IMR-90 (cell line): ENCODE data around the gene HCLS1. TPM values are rescaled to one million over a fixed set of nuclear protein-coding genes. Genes with fewer than 3 reads are reported as not detected.

Experiments used
- ATAC-seq: fragments of 200-7000 bp; cut with Tn5 transposase; 2 replicates; pipeline ENCODE4 v1.9.1; 2020; ENCODE audit warnings: low read depth, mild to moderate bottlenecking, moderate library complexity
- BruUV-seq: library from RNA; stranded (reverse); fragments of 400-500 nt; replicated peaks from 2 replicates; lab custom pipeline; 2021; lab: Mats Ljungman, UMichigan
- CTCF ChIA-PET: fragments of 300-600 bp; formaldehyde crosslinking; extraction: SDS; loops from one replicate; lab custom pipeline; 2021; ENCODE audit warnings: antibody characterized with exemption; lab: Yijun Ruan, JAX
- POLR2A ChIA-PET: fragments of 300-600 bp; sonication (Branson Sonifier 250); formaldehyde crosslinking; loops from one replicate; lab custom pipeline; 2022; ENCODE audit warnings: antibody characterized with exemption; ENCODE audit not compliant: unreplicated experiment; lab: Charles Lee
- DNase-seq: peaks from one replicate; pipeline ENCODE4 v3.0.0; 2013
- H2AFZ ChIP-seq: replicated peaks from 2 replicates; pipeline ENCODE3; 2013; ENCODE audit warnings: low read length, mild to moderate bottlenecking; ENCODE audit not compliant: poor library complexity
- H2AK5ac ChIP-seq: 2 replicates; pipeline ENCODE4 v1.6.1; 2013; ENCODE audit warnings: low read depth, low read length, inconsistent platforms
- H2AK9ac ChIP-seq: replicated peaks from 2 replicates; pipeline ENCODE3; 2013; ENCODE audit warnings: mild to moderate bottlenecking, low read depth, low read length, moderate library complexity; ENCODE audit not compliant: poor library complexity
- H2BK120ac ChIP-seq: 2 replicates; pipeline ENCODE4 v1.6.1; 2013; ENCODE audit warnings: low read depth, low read length, inconsistent platforms
- H2BK15ac ChIP-seq: 3 replicates; pipeline ENCODE4 v1.6.1; 2013; ENCODE audit warnings: low read depth, low read length, inconsistent platforms
- H2BK20ac ChIP-seq: 2 replicates; pipeline ENCODE4 v1.6.1; 2013; ENCODE audit warnings: low read depth, mild to moderate bottlenecking, inconsistent platforms, low read length, moderate library complexity
- H2BK5ac ChIP-seq: 2 replicates; pipeline ENCODE4 v1.6.1; 2013; ENCODE audit warnings: mild to moderate bottlenecking, low read depth, low read length, inconsistent platforms; ENCODE audit not compliant: poor library complexity, severe bottlenecking
- H3K14ac ChIP-seq: replicated peaks from 2 replicates; pipeline ENCODE4 v1.6.1; 2013; ENCODE audit warnings: low read depth, low read length, inconsistent platforms
- H3K18ac ChIP-seq: 2 replicates; pipeline ENCODE4 v1.6.1; 2013; ENCODE audit warnings: low read depth, low read length, control low read depth
- H3K23ac ChIP-seq: 2 replicates; pipeline ENCODE4 v1.6.1; 2013; ENCODE audit warnings: low read depth, low read length, inconsistent platforms
- H3K27ac ChIP-seq: 2 replicates; pipeline ENCODE4 v1.5.1; 2013; ENCODE audit warnings: mild to moderate bottlenecking, control low read depth, low read length; ENCODE audit not compliant: insufficient read depth
- H3K27me3 ChIP-seq: 2 replicates; pipeline ENCODE4 v1.6.1; 2013; ENCODE audit warnings: low read length; ENCODE audit not compliant: control insufficient read depth, insufficient read depth
- H3K36me3 ChIP-seq: 2 replicates; pipeline ENCODE4 v1.6.1; 2013; ENCODE audit warnings: low read length, mixed read lengths; ENCODE audit not compliant: control insufficient read depth, insufficient read depth
- H3K4ac ChIP-seq: 2 replicates; pipeline ENCODE4 v1.6.1; 2013; ENCODE audit warnings: low read depth, low read length, inconsistent platforms
- H3K4me1 ChIP-seq: 2 replicates; pipeline ENCODE4 v1.6.1; 2013; ENCODE audit warnings: low read length, mixed read lengths; ENCODE audit not compliant: control insufficient read depth, insufficient read depth
- H3K4me2 ChIP-seq: 2 replicates; pipeline ENCODE4 v1.6.1; 2013; ENCODE audit warnings: low read depth, mild to moderate bottlenecking, control low read depth, low read length, moderate library complexity
- H3K4me3 ChIP-seq: 2 replicates; pipeline ENCODE4 v1.5.1; 2013; ENCODE audit warnings: low read depth, mild to moderate bottlenecking, control low read depth, low read length, moderate library complexity; ENCODE audit not compliant: insufficient read depth
- H3K56ac ChIP-seq: 2 replicates; pipeline ENCODE4 v1.6.1; 2013; ENCODE audit warnings: low read length, inconsistent platforms; ENCODE audit not compliant: insufficient read depth; ENCODE audit errors: extremely low read depth
- H3K79me1 ChIP-seq, 2 experiments: 2 replicates each; pipeline ENCODE4 v1.6.1; 2013; ENCODE audit warnings: low read length in 2 of 2, inconsistent platforms in 1 of 2, low read depth in 1 of 2
- H3K9ac ChIP-seq: 2 replicates; pipeline ENCODE4 v1.6.1; 2013; ENCODE audit warnings: low read depth, low read length, control low read depth
- H3K9me1 ChIP-seq: 2 replicates; pipeline ENCODE4 v1.6.1; 2013; ENCODE audit warnings: low read length, inconsistent platforms; ENCODE audit not compliant: insufficient read depth
- H3K9me3 ChIP-seq: 2 replicates; pipeline ENCODE4 v1.6.1; 2013; ENCODE audit warnings: low read length; ENCODE audit not compliant: control insufficient read depth, insufficient read depth
- H4K20me1 ChIP-seq: 2 replicates; pipeline ENCODE4 v1.6.1; 2013; ENCODE audit warnings: low read length, inconsistent platforms; ENCODE audit not compliant: insufficient read depth
- H4K5ac ChIP-seq: 2 replicates; pipeline ENCODE4 v1.6.1; 2013; ENCODE audit warnings: mild to moderate bottlenecking, low read depth, low read length, control low read depth
- H4K8ac ChIP-seq, 2 experiments: 2 replicates each; pipeline ENCODE4 v1.6.1; 2013; ENCODE audit warnings: low read depth in 2 of 2, low read length in 2 of 2, control low read depth in 1 of 2, inconsistent platforms in 1 of 2
- H4K91ac ChIP-seq: 2 replicates; pipeline ENCODE4 v1.6.1; 2013; ENCODE audit warnings: low read depth, low read length, inconsistent platforms; ENCODE audit not compliant: insufficient read depth
- CHD1 ChIP-seq: IDR thresholded peaks from 2 replicates; pipeline ENCODE4 v1.6.1; 2012; ENCODE audit warnings: low read depth, low read length, improper control_type of control experiment
- FOS ChIP-seq: fragments of 150-350 bp; IDR thresholded peaks from 2 replicates; pipeline ENCODE4 v1.6.1; 2016; ENCODE audit warnings: low read depth, low read length
- MAFK ChIP-seq: IDR thresholded peaks from 2 replicates; pipeline ENCODE4 v1.6.1; 2012; ENCODE audit warnings: low read depth, low read length, improper control_type of control experiment
- MAZ ChIP-seq: IDR thresholded peaks from 2 replicates; pipeline ENCODE4 v1.6.1; 2012; ENCODE audit warnings: low read depth, mild to moderate bottlenecking, low read length, improper control_type of control experiment, moderate library complexity, borderline replicate concordance
- MXI1 ChIP-seq: IDR thresholded peaks from 2 replicates; pipeline ENCODE4 v1.6.1; 2012; ENCODE audit warnings: low read depth, mild to moderate bottlenecking, low read length, moderate library complexity, borderline replicate concordance
- NFE2L2 ChIP-seq: fragments of 150-350 bp; IDR thresholded peaks from 2 replicates; pipeline ENCODE4 v1.6.1; 2016; ENCODE audit warnings: low read depth, mild to moderate bottlenecking, low read length
- POLR2A ChIP-seq: IDR thresholded peaks from 2 replicates; pipeline ENCODE4 v1.6.1; 2012; ENCODE audit warnings: mild to moderate bottlenecking, low read depth, low read length
- RFX5 ChIP-seq: IDR thresholded peaks from 2 replicates; pipeline ENCODE4 v1.8.0; 2012; ENCODE audit warnings: low read depth, mild to moderate bottlenecking, low read length, moderate library complexity
- SMC3 ChIP-seq: fragments of 150-350 bp; IDR thresholded peaks from 2 replicates; pipeline ENCODE4 v1.6.1; 2016; ENCODE audit warnings: low read depth, mild to moderate bottlenecking, antibody characterized with exemption, low read length, moderate library complexity
- USF2 ChIP-seq: fragments of 150-350 bp; IDR thresholded peaks from 2 replicates; pipeline ENCODE4 v1.6.1; 2017; ENCODE audit warnings: mild to moderate bottlenecking, antibody characterized with exemption, low read length, low read depth
- dilution Hi-C: fragments of 300-500 bp; cut with HindIII; formaldehyde crosslinking; loops from one replicate; pipeline ENCODE4 v1.14.3; 2018; ENCODE audit warnings: low sequenced_read_pairs; ENCODE audit not compliant: unreplicated experiment
- in situ Hi-C: fragments of 300-500 bp; cut with MboI; formaldehyde crosslinking; loops from 3 replicates; pipeline ENCODE4 v1.14.3; 2019; ENCODE audit warnings: low sequenced_read_pairs, inconsistent platforms, mixed read lengths
- intact Hi-C: fragments of 100-400 bp; cut with micrococcal nuclease; formaldehyde crosslinking; loops from 2 replicates; pipeline ENCODE4 v1.10.0; 2022
- polyA plus RNA-seq, 3 experiments: library from polyadenylated mRNA; depleted of rRNA; stranded (reverse); fragments of >200 nt; gene quantifications; 2 replicates each; pipeline ENCODE4 v1.2.3, GENCODE V29; 2012; ENCODE audit warnings: low replicate concordance in 1 of 3
- total RNA-seq: library from RNA; depleted of rRNA; stranded (reverse); fragments of >200 nt; gene quantifications from 2 replicates; pipeline ENCODE4 v1.2.3, GENCODE V29; 2012

Gene HCLS1
- total and polyA plus RNA-seq, 2 of the 4 experiments (the other 2 are of a cell fraction), result 0.54 to 0.67 TPM

GRCh38 chr3:121662742-121663141 is 2.0 kb upstream of the HCLS1 start:
- no peak overlapping the region for H2AFZ ChIP-seq
- intact Hi-C loops (no loop called here), in situ Hi-C loops (no loop called here), dilution Hi-C loops (no loop called here)
- peaks cover 6% of the 10 kb centered on the region; the same call in 1 of the 2 replicates for H3K9me1 ChIP-seq
- H4K91ac ChIP-seq, result no peak overlapping the region
- H3K4ac ChIP-seq, result no peak overlapping the region
- H4K5ac ChIP-seq, result no peak overlapping the region
- ChIA-PET POLR2A (no interaction called here), CTCF (no interaction called here)
- H3K23ac ChIP-seq, result no peak overlapping the region
- ATAC-seq, result no peak
- no peaks in the 10 kb centered on the region for H3K4me1 ChIP-seq
- BruUV-seq, result no TSS peak
- H3K9me3 ChIP-seq, result no peaks in the 10 kb centered on the region
- H3K79me1 ChIP-seq, result no peaks in the 10 kb centered on the region
- peaks cover 34% of the 10 kb centered on the region for H3K36me3 ChIP-seq
- H3K14ac ChIP-seq, result no peak overlapping the region
- H2BK5ac ChIP-seq, result no peak overlapping the region
- H4K8ac ChIP-seq, result no peak overlapping the region
- H3K4me2 ChIP-seq, result no peak overlapping the region
- H2BK20ac ChIP-seq, result no peak overlapping the region
- DNase-seq, result no peak
- H3K9ac ChIP-seq, result no peak overlapping the region
- no peak overlapping the region for H3K27ac ChIP-seq
- H3K18ac ChIP-seq, result no peak overlapping the region
- TF ChIP-seq POLR2A (no peak), FOS (no peak), MAZ (no peak), MXI1 (no peak), RFX5 (no peak), USF2 (no peak), CHD1 (no peak), SMC3 (no peak), MAFK (no peak), NFE2L2 (no peak)
- H2BK120ac ChIP-seq, result no peak overlapping the region
- H2BK15ac ChIP-seq, result no peak overlapping the region
- H3K27me3 ChIP-seq, result no peaks in the 10 kb centered on the region
- no peak overlapping the region for H3K56ac ChIP-seq
- H2AK9ac ChIP-seq, result no peak overlapping the region
- H3K4me3 ChIP-seq, result no peak overlapping the region
- H2AK5ac ChIP-seq, result no peak overlapping the region
- no peaks in the 10 kb centered on the region for H4K20me1 ChIP-seq
